HepG2 (cell line): Measurements from ENCODE around the gene RPGR. TPM values are rescaled to one million over a fixed set of nuclear protein-coding genes. Genes with fewer than 3 reads are reported as not detected.

Source experiments
- ATAC-seq: fragments of 200-7000 bp; cut with Tn5 transposase; 3 replicates; pipeline ENCODE4 v1.9.1; 2020; ENCODE audit warnings: mild to moderate bottlenecking, moderate library complexity
- BruUV-seq: library from RNA; stranded (reverse); fragments of 400-500 nt; replicated peaks from 2 replicates; lab custom pipeline; 2021; lab: Mats Ljungman, UMichigan
- CTCF ChIA-PET: fragments of 300-600 bp; formaldehyde crosslinking; extraction: SDS; loops from one replicate; lab custom pipeline; 2021; ENCODE audit warnings: low total read pairs, inconsistent platforms, low intra/inter-chr PET ratio; lab: Yijun Ruan, JAX
- POLR2A ChIA-PET: fragments of 350-600 bp; sonication (Branson Sonifier 250); formaldehyde crosslinking; loops from one replicate; lab custom pipeline; 2020; ENCODE audit warnings: antibody characterized with exemption, inconsistent platforms; lab: Yijun Ruan, JAX
- DNase-seq: peaks from one replicate; pipeline ENCODE4 v3.0.0-alpha.2; 2015; ENCODE audit warnings: low spot score
- FAIRE-seq: peaks from 3 replicates; lab custom pipeline; 2011; peaks lifted over from hg19 to GRCh38; lab: Jason Lieb, UNC
- H2AFZ ChIP-seq: one replicate; pipeline ENCODE4 v1.6.1; 2011; ENCODE audit warnings: low read length, inconsistent platforms
- H3K27ac ChIP-seq: fragments of 300-600 bp; 3 replicates; pipeline ENCODE4 v1.8.0; 2011; ENCODE audit warnings: mixed run types, mild to moderate bottlenecking, mixed read lengths, low read length, inconsistent platforms; ENCODE audit not compliant: insufficient read depth; ENCODE audit errors: extremely low read length
- H3K27me3 ChIP-seq, 2 experiments: fragments of 200-600 bp in 1 of 2; 2 replicates in 1 of 2; 3 replicates in 1 of 2; pipeline versions ENCODE4 v1.6.0 to v1.8.0; 2011; ENCODE audit warnings: low read length in 2 of 2, mild to moderate bottlenecking in 2 of 2, moderate library complexity in 2 of 2, inconsistent platforms in 1 of 2; ENCODE audit not compliant: insufficient read depth in 2 of 2, control insufficient read depth in 1 of 2
- H3K36me3 ChIP-seq, 2 experiments: fragments of 200-600 bp in 1 of 2; replicated peaks in 1 of 2; 2 replicates in 1 of 2; 3 replicates in 1 of 2; pipeline versions ENCODE4 v1.5.1 to v1.8.0; 2011; ENCODE audit warnings: low read length in 2 of 2, inconsistent platforms in 1 of 2; ENCODE audit not compliant: insufficient read depth in 2 of 2, control insufficient read depth in 1 of 2
- H3K4me1 ChIP-seq: 2 replicates; pipeline ENCODE4 v1.5.1; 2012; ENCODE audit warnings: low read length, inconsistent platforms; ENCODE audit not compliant: insufficient read depth
- H3K4me2 ChIP-seq: 2 replicates; pipeline ENCODE4 v1.6.0; 2011; ENCODE audit warnings: low read depth, low read length, inconsistent platforms
- H3K4me3 ChIP-seq, 3 experiments: fragments of 200-600 bp in 1 of 3; sonication (generic), shearing (Covaris generic) in 1 of 3; replicated peaks in 1 of 3; 2 replicates each; pipeline ENCODE4 v1.5.1; 2011 to 2016; ENCODE audit warnings: low read length in 3 of 3, inconsistent platforms in 2 of 3, low read depth in 2 of 3, mild to moderate bottlenecking in 2 of 3, control low read depth in 1 of 3, mixed read lengths in 1 of 3; ENCODE audit not compliant: insufficient read depth in 1 of 3
- H3K79me2 ChIP-seq: one replicate; pipeline ENCODE4 v1.6.1; 2011; ENCODE audit warnings: low read length, inconsistent platforms; ENCODE audit not compliant: insufficient read depth
- H3K9ac ChIP-seq: 2 replicates; pipeline ENCODE4 v1.6.0; 2011; ENCODE audit warnings: mild to moderate bottlenecking, low read depth, low read length, inconsistent platforms; ENCODE audit not compliant: insufficient read depth
- H3K9me3 ChIP-seq: 2 replicates; pipeline ENCODE4 v1.5.1; 2012; ENCODE audit warnings: mild to moderate bottlenecking, low read length
- H4K20me1 ChIP-seq: 2 replicates; pipeline ENCODE4 v1.6.0; 2011; ENCODE audit warnings: inconsistent platforms, mild to moderate bottlenecking, low read length, moderate library complexity; ENCODE audit not compliant: insufficient read depth
- ARID5B ChIP-seq: IDR thresholded peaks from 2 replicates; pipeline ENCODE4 v1.4.0; 2020; ENCODE audit warnings: mild to moderate bottlenecking, missing genetic modification reagents
- DNMT3B ChIP-seq: conservative IDR thresholded peaks from 2 replicates; pipeline ENCODE4 v1.6.1; 2016; ENCODE audit warnings: missing biosample characterization, control low read depth
- HNRNPUL1 ChIP-seq: fragments of 200-400 bp; formaldehyde crosslinking; IDR thresholded peaks from 2 replicates; pipeline ENCODE4 v1.6.1; 2017; ENCODE audit warnings: low read depth, mild to moderate bottlenecking, low read length, moderate library complexity
- MATR3 ChIP-seq: sonication (generic); formaldehyde crosslinking; IDR thresholded peaks from 2 replicates; pipeline ENCODE4 v1.4.0; 2020; ENCODE audit warnings: missing genetic modification reagents
- PLRG1 ChIP-seq: fragments of 450-650 bp; conservative IDR thresholded peaks from 2 replicates; pipeline ENCODE4 v1.6.1; 2016
- POLR2A ChIP-seq, 2 experiments: IDR thresholded peaks; 2 replicates each; pipeline ENCODE4 v1.6.1; 2011; ENCODE audit warnings: low read depth in 2 of 2, low read length in 2 of 2, mild to moderate bottlenecking in 1 of 2, moderate library complexity in 1 of 2; ENCODE audit not compliant: insufficient read depth in 1 of 2
- TCF12 ChIP-seq, 2 experiments: fragments of 450-650 bp in 1 of 2; sonication (generic) in 1 of 2; formaldehyde crosslinking in 1 of 2; IDR thresholded peaks; 2 replicates each; pipeline versions ENCODE4 v1.6.1 to v1.8.0; 2017 to 2022; ENCODE audit warnings: antibody characterized with exemption in 1 of 2, mild to moderate bottlenecking in 1 of 2, missing genetic modification reagents in 1 of 2, moderate library complexity in 1 of 2
- TMF1 ChIP-seq: sonication (generic); formaldehyde crosslinking; IDR thresholded peaks from 2 replicates; pipeline ENCODE4 v1.8.1; 2022; ENCODE audit warnings: low read depth, missing genetic modification reagents
- WIZ ChIP-seq: sonication (generic); formaldehyde crosslinking; IDR thresholded peaks from 2 replicates; pipeline ENCODE4 v1.5.1; 2020; ENCODE audit warnings: mild to moderate bottlenecking, missing genetic modification reagents
- ZFP90 ChIP-seq: sonication (generic); formaldehyde crosslinking; IDR thresholded peaks from 2 replicates; pipeline ENCODE4 v1.8.0; 2022; ENCODE audit warnings: missing genetic modification reagents, mild to moderate bottlenecking, inconsistent platforms, borderline replicate concordance
- ZNF512 ChIP-seq: sonication (generic); formaldehyde crosslinking; IDR thresholded peaks from 2 replicates; pipeline ENCODE4 v1.4.0; 2020; ENCODE audit warnings: mild to moderate bottlenecking, missing genetic modification reagents
- WGBS: methylation state at CpG from one replicate; pipeline ENCODE4 v1.1.6; 2017; ENCODE audit warnings: low lambda C conversion rate; 5-methylcytosine and 5-hydroxymethylcytosine counted together
- in situ Hi-C: cut with HindIII; loops from 2 replicates; pipeline ENCODE4 v1.10.0; 2017; ENCODE audit warnings: low pct_unique_long_range_greater_than_20kb; ENCODE audit not compliant: extremely low pct_ligation_motif_present
- intact Hi-C: fragments of 100-400 bp; cut with micrococcal nuclease; formaldehyde crosslinking; loops from one replicate; pipeline ENCODE4 v1.10.0; 2022; ENCODE audit not compliant: unreplicated experiment
- polyA plus RNA-seq, 8 experiments: library from polyadenylated mRNA; depleted of rRNA in 3 of 8; stranded (reverse) in 7 of 8; unstranded in 1 of 8; fragments of >200 nt; fragmentation: Illumina TruSeq in 4 of 8; extraction: Trizol in 4 of 8; gene quantifications; 2 replicates each; pipeline versions ENCODE4 v1.2.1 to v1.2.3, GENCODE V29; 2011 to 2016; ENCODE audit warnings: low read depth in 4 of 8, missing spikeins in 1 of 8, mixed read lengths in 1 of 8; ENCODE audit not compliant: insufficient read depth in 1 of 8
- total RNA-seq, 5 experiments: library from RNA; depleted of rRNA; stranded (reverse); fragments of >200 nt; fragmentation: Illumina TruSeq; extraction: Trizol; gene quantifications; 2 replicates each; pipeline ENCODE4 v1.2.3, GENCODE V29; 2016; ENCODE audit warnings: low read depth in 1 of 5
- TF ChIP-seq, protein P1 (sequence below): sonication (generic); formaldehyde crosslinking; IDR thresholded peaks from 2 replicates; pipeline ENCODE4 v1.8.0; 2022; ENCODE audit warnings: mild to moderate bottlenecking, missing genetic modification reagents, moderate library complexity

The RPGR gene
- total and polyA plus RNA-seq, 2 of the 13 experiments (the other 11 are each of a cell fraction or from before 2014, with no cell fraction given) = 2.1 to 12.1 TPM

- BruUV-seq = no TSS peak
- Histone ChIP-seq H4K20me1 (no peaks in the 10 kb centered on the region), H3K36me3 (no peaks in the 10 kb centered on the region)
- intact Hi-C loops = no loop called here
- TF ChIP-seq ZFP90 (CRISPR knock-in tag) = no peak
- TF ChIP-seq TMF1 = no peak
- no peak for TF ChIP-seq DNMT3B
- TF ChIP-seq MATR3 (CRISPR knock-in tag) = no peak
- no peak for TF ChIP-seq TCF12 (IDR thresholded peaks at IDR 0.05)
- no peak for TF ChIP-seq TCF12 (CRISPR knock-in tag; IDR thresholded peaks at IDR 0.05)
- TF ChIP-seq ZNF512 (CRISPR knock-in tag) = no peak
- TF ChIP-seq PLRG1 = no peak
- TF ChIP-seq WIZ (CRISPR knock-in tag) = no peak
- TF ChIP-seq, protein P1, sequence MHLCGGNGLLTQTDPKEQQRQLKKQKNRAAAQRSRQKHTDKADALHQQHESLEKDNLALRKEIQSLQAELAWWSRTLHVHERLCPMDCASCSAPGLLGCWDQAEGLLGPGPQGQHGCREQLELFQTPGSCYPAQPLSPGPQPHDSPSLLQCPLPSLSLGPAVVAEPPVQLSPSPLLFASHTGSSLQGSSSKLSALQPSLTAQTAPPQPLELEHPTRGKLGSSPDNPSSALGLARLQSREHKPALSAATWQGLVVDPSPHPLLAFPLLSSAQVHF = no peak
- no peak for TF ChIP-seq POLR2A (IDR thresholded peaks at IDR 0.05; ENCODE audit: insufficient read depth in 1 of 2, low read depth in 2 of 2, low read length in 2 of 2)
- TF ChIP-seq HNRNPUL1 = no peak
- no peak for TF ChIP-seq ARID5B
- TF ChIP-seq, all 625 proteins: peak for 0
- in situ Hi-C loops = no loop called here
- Histone ChIP-seq H3K79me2 (no peaks in the 10 kb centered on the region), H2AFZ (no peak overlapping the region), H3K9me3 (no peaks in the 10 kb centered on the region), H3K4me3 (no peak overlapping the region), H3K4me2 (no peak overlapping the region), H3K9ac (no peak overlapping the region), H3K4me1 (peaks cover 25% of the 10 kb centered on the region), H3K27ac (no peak overlapping the region), H3K27me3 (no peaks in the 10 kb centered on the region)
- ChIA-PET POLR2A (no interaction called here), CTCF (no interaction called here)
- DNase-seq (no peak), FAIRE-seq (no peak), ATAC-seq (no peak)
- WGBS = 87% methylated on average over 1 of the region's 1 CpG
Measured at GRCh38 chrX:38273453-38273852, 53.9 kb downstream of the RPGR start.
